BLaER1 (cell line): Measurements from ENCODE around the gene NFE2L1.
"Not testable (repeated sequence)": the region's sequence is repeated elsewhere in the genome, so short reads cannot be mapped to it uniquely, and the experiment has no call there.

ENCODE experiments used
- H3K27ac ChIP-seq: shearing (Covaris generic); formaldehyde crosslinking; 2 replicates; pipeline ENCODE4 v1.8.1; 2022
- H3K27me3 ChIP-seq: shearing (Covaris generic); formaldehyde crosslinking; 2 replicates; pipeline ENCODE4 v1.8.1; 2022
- H3K36me3 ChIP-seq: shearing (Covaris generic); formaldehyde crosslinking; 2 replicates; pipeline ENCODE4 v1.8.1; 2022
- H3K4me1 ChIP-seq: shearing (Covaris generic); formaldehyde crosslinking; 2 replicates; pipeline ENCODE4 v1.8.1; 2022
- H3K4me2 ChIP-seq: shearing (Covaris generic); formaldehyde crosslinking; 2 replicates; pipeline ENCODE4 v1.8.1; 2022
- H3K4me3 ChIP-seq: shearing (Covaris generic); formaldehyde crosslinking; 2 replicates; pipeline ENCODE4 v1.8.1; 2022
- H3K9ac ChIP-seq: shearing (Covaris generic); formaldehyde crosslinking; 2 replicates; pipeline ENCODE4 v1.8.1; 2022
- H3K9me3 ChIP-seq: shearing (Covaris generic); formaldehyde crosslinking; 2 replicates; pipeline ENCODE4 v1.8.1; 2022
- H4K20me1 ChIP-seq: shearing (Covaris generic); formaldehyde crosslinking; 2 replicates; pipeline ENCODE4 v1.8.1; 2022
- Cebpa-rat ChIP-seq: shearing (Covaris generic); IDR thresholded peaks from 2 replicates; pipeline ENCODE4 v1.8.1; 2022

NFE2L1 gene, protein sequence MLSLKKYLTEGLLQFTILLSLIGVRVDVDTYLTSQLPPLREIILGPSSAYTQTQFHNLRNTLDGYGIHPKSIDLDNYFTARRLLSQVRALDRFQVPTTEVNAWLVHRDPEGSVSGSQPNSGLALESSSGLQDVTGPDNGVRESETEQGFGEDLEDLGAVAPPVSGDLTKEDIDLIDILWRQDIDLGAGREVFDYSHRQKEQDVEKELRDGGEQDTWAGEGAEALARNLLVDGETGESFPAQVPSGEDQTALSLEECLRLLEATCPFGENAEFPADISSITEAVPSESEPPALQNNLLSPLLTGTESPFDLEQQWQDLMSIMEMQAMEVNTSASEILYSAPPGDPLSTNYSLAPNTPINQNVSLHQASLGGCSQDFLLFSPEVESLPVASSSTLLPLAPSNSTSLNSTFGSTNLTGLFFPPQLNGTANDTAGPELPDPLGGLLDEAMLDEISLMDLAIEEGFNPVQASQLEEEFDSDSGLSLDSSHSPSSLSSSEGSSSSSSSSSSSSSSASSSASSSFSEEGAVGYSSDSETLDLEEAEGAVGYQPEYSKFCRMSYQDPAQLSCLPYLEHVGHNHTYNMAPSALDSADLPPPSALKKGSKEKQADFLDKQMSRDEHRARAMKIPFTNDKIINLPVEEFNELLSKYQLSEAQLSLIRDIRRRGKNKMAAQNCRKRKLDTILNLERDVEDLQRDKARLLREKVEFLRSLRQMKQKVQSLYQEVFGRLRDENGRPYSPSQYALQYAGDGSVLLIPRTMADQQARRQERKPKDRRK

DNA sequence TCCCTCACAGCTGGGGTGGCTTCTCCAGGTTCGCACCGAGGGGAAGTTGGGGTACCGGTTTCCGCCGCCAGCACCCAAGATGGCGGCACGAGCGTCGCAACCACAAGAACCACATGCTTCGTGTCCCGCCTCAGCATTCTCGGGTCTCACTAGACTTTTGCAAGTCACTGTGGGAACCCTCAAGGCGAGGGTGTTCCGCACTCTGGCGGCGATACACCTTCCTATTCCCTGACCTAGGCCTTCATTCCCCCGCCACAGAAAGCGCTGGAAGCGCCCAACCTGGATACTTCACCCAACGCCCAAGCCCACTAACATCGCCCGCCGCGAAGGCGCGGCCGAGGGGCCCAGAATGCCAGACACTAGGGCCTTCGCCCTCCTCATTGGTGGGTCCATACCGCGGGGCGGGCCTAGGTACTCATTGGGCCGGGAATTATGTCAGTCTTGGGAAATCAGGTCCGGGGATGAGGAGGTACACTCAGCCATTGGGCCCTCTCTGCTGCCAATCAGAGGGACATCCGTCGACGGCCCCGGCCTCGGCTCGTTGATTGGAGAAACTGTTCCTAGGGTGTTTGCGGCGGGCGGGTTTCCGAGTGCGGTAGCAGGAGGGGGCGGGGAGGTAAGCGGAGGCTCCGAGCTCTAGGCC lies at the start of gene NFE2L1:
TSS of gene NFE2L1 (plus strand) at position 619 of the 643 bp plus-strand sequence. CDS start 2,760 bp downstream, outside the sequence.
- H3K4me2 ChIP-seq: peak within 1 kb of the TSS; percentile 94
- no peak for TF ChIP-seq Cebpa-rat
- H3K36me3 ChIP-seq: peaks cover 29% of the 10 kb centered on the region
- H3K4me1 ChIP-seq: peaks cover 65% of the 10 kb centered on the region
- peak within 1 kb of the TSS; percentile 89 for H3K27ac ChIP-seq
- peaks cover 43% of the 10 kb centered on the region for H4K20me1 ChIP-seq
- H3K4me3 ChIP-seq: peak within 1 kb of the TSS; percentile 89
- H3K27me3 ChIP-seq: no peaks in the 10 kb centered on the region
- H3K9me3 ChIP-seq: no peaks in the 10 kb centered on the region
- peak within 1 kb of the TSS; percentile 91 for H3K9ac ChIP-seq

DNA sequence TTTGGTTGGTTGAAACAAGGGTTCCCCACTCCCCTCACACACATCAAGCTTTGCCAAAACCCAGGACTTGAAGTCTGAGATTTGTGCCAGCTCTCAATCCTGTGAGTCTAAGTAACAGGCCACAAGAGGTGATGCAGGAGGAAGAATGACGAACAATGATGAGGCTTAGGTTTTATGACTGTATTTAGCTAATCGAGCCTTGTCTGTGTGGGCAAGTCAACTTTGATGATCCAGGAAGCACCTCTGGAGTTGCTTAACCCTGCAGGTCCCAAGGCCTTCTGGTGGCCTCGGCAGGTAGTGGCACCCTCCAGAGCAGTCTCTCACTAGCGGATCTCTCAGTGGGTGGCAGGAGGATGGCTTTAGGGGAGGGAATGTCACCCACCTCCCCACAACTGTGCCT lies 48.6 kb upstream of the NFE2L1 start:
- Histone ChIP-seq H3K27me3 (no peaks in the 10 kb centered on the region), H4K20me1 (no peaks in the 10 kb centered on the region), H3K9me3 (no peaks in the 10 kb centered on the region), H3K4me3 (no peak overlapping the region), H3K4me1 (peaks cover 28% of the 10 kb centered on the region), H3K9ac (no peak overlapping the region), H3K4me2 (no peak overlapping the region), H3K36me3 (no peaks in the 10 kb centered on the region), H3K27ac (no peak overlapping the region)
- no peak for TF ChIP-seq Cebpa-rat

DNA sequence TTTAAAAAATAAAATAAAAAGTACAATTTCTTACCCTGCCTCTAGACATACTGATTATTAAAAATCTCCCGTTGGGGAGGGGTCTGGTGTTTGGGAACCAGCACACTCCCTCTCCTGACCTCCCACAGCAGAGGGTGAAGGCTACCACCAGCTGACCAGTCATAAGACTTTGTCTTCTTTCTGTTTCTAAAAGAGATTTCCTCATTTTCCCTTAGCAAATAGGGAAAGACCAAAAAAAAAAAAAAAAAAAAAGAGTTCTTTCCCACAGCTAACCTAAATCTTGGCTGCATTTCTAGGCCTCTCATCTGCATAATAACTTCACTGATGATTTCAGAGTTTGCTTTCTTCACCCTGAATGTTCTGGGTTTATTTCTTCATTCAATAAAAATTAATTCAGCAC lies 47.0 kb upstream of the NFE2L1 start:
- Histone ChIP-seq H3K4me1 (peaks cover 41% of the 10 kb centered on the region), H3K36me3 (no peaks in the 10 kb centered on the region), H3K4me2 (no peak overlapping the region), H3K27ac (no peak overlapping the region), H4K20me1 (no peaks in the 10 kb centered on the region), H3K4me3 (no peak overlapping the region), H3K9me3 (no peaks in the 10 kb centered on the region), H3K9ac (no peak overlapping the region), H3K27me3 (no peaks in the 10 kb centered on the region)
- no peak for TF ChIP-seq Cebpa-rat

DNA sequence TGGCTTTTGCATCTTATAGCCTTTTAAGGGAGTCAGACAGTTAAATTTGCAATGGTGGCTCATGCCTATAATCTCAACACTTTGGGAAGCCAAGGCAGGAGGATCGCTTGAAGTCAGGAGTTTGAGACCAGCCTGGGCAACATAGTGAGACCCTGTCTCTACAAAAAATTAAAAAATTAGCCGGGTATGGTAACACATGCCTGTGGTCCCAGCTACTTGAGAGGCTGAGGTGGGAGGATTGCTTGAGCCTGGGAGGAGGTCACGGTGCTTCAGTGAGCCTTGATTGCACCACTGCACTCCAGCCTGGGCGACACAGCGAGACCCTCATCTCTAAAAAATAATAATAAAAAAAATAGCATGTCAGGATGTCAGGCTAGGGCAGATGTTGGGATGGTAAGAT lies 46.5 kb upstream of the NFE2L1 start:
- Histone ChIP-seq H3K27ac (peak overlapping the region; percentile 80; the same call in 1 of the 2 replicates), H3K4me1 (peaks cover 41% of the 10 kb centered on the region), H3K4me2 (peak overlapping the region; percentile 76)
- H3K36me3 ChIP-seq, H4K20me1 ChIP-seq, H3K4me3 ChIP-seq, H3K9me3 ChIP-seq, H3K9ac ChIP-seq, H3K27me3 ChIP-seq: not testable (repeated sequence)

DNA sequence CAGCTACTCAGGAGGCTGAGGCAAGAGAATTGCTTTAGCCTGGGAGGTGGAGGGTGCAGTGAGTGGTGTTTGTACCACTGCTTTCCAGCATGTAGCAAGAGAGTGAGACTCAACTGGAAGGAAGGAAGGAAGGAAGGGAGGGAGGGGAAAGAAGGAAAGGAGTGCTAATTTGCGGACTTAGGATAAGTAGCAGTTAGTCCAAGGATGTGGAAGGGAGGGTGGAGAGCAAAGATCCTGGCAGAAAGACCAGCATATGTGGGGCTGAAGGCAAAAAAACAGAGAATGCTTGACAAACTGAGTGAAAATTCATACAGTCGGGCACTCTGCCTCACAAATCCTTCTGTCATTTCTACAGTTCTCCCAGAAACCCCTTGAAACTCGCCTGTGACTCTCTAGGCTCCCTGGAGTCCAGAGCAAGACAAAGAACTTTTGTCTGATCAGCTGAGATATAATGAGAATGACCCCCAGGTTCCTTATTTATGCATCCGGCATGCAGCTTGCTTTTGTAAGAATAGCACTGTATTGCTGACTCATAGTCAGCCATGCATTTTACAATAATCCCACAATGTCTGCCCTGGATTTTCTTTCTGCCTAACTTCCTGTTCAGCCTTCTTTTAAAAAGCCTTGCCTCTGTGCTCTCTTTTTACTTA lies 45.8 kb upstream of the NFE2L1 start:
- Histone ChIP-seq H3K4me2 (peak overlapping the region; percentile 76), H3K4me1 (peaks cover 41% of the 10 kb centered on the region), H4K20me1 (no peaks in the 10 kb centered on the region), H3K27me3 (no peaks in the 10 kb centered on the region), H3K27ac (peak overlapping the region; percentile 80), H3K36me3 (no peaks in the 10 kb centered on the region), H3K9ac (peak overlapping the region; percentile 70), H3K4me3 (no peak overlapping the region), H3K9me3 (no peaks in the 10 kb centered on the region)
- no peak for TF ChIP-seq Cebpa-rat

DNA sequence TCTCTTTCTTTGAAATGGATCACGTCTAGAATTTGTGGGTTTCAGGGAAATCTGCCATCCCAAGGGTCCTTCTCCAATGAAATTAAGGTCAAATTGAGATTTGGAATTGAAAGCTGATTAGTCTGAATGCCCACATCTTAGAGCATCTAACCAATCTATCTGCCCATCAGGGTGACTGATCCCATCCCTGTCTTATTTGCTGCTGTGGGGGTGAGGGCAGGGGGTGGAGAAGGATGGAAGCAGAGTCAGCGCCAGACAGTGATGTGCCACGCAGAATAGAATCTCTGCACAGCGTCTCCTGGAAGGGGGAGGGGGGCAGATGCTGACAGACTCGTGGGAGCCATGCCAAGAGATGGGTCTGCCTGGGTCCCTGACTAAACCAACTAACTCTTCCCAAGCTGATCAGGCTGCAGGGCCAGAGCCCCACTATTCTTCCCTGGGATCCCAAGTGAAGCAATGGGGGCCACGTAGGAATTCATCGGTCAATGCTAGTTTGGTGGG lies 45.2 kb upstream of the NFE2L1 start:
- H3K4me1 ChIP-seq: peaks cover 41% of the 10 kb centered on the region

DNA sequence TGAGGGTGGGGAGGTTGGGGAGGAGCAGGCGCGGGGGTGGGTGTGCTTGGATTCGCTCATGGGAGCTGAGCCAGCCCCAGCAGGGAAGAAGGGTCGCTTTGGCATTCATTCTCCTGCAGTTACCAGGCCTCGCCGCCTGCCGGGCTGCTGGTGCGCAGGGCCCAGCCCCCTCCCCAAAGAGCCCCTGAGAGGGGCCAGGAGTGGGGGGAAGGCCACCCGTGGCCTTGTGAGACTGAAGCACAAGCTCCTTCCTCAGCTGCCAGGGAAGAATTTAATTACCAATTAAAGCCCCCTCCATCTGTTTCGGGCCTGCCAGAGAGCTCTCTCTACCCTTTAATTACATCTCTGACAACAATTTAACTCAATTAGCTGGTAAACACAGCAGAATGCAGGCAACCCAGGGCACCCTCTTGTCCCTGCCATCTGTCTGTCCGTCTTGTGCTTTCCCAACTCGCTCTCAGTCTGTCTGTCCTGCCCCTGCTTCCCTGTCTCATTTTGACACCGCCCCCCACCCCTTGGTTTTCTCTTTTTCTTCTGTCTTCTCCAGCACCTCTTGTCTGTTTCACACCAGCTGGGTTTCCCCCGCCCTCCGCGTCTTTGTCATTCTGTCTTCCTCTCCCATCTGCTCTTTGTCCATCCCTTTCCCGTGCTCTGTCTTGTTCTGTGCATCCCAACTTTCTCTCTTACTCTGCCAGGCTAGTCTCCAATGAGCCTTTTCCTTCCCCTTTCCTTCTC lies 44.6 kb upstream of the NFE2L1 start:
- no peaks in the 10 kb centered on the region for H3K27me3 ChIP-seq
- H3K9me3 ChIP-seq: no peaks in the 10 kb centered on the region
- TF ChIP-seq Cebpa-rat: no peak
- H3K36me3 ChIP-seq: no peaks in the 10 kb centered on the region
- H3K4me3 ChIP-seq: no peak overlapping the region
- H3K9ac ChIP-seq: no peak overlapping the region
- no peaks in the 10 kb centered on the region for H4K20me1 ChIP-seq
- H3K27ac ChIP-seq: peak overlapping the region; percentile 80; the same call in 1 of the 2 replicates
- H3K4me2 ChIP-seq: peak overlapping the region; percentile 76; the same call in 1 of the 2 replicates
- peaks cover 41% of the 10 kb centered on the region for H3K4me1 ChIP-seq

More for the DNA sequence above, 45.2 kb upstream of the NFE2L1 start:
- Histone ChIP-seq H4K20me1 (no peaks in the 10 kb centered on the region), H3K4me2 (peak overlapping the region; percentile 76), H3K9me3 (no peaks in the 10 kb centered on the region), H3K4me3 (no peak overlapping the region), H3K27me3 (no peaks in the 10 kb centered on the region), H3K9ac (peak overlapping the region; percentile 70), H3K36me3 (no peaks in the 10 kb centered on the region), H3K27ac (peak overlapping the region; percentile 80)
- TF ChIP-seq Cebpa-rat: no peak

DNA sequence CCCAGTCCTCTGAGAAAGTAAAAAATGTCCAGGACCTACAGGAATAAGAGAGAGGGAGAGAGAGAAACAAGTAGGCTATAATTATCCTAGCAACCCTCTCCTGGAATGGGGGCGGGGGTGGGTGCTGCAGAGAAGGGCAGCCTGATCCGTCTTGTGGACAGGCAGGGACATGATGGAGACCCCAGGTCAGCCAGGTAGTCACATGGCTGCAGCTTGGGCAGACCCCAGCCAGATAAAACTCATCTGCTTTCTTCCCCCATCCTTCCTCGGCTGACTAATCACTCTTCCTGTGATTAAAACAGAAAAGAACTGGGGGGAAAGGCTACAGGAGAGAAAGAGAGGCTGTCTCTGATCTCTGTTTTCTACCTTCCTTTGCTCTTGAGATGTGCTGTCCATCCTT lies 43.2 kb upstream of the NFE2L1 start:
- peaks cover 41% of the 10 kb centered on the region for H3K4me1 ChIP-seq
- H3K36me3 ChIP-seq: no peaks in the 10 kb centered on the region
- H3K27ac ChIP-seq: no peak overlapping the region
- peak overlapping the region; percentile 68 for H3K4me2 ChIP-seq
- H3K27me3 ChIP-seq: no peaks in the 10 kb centered on the region
- no peak for TF ChIP-seq Cebpa-rat
- no peaks in the 10 kb centered on the region for H3K9me3 ChIP-seq
- no peaks in the 10 kb centered on the region for H4K20me1 ChIP-seq
- no peak overlapping the region for H3K4me3 ChIP-seq
- no peak overlapping the region for H3K9ac ChIP-seq
